COLO668 (cell line): ENCODE results near the gene ZNF793.

ENCODE experiments used
- DNase-seq: peaks from one replicate; lab custom pipeline; 2025; ENCODE audit not compliant: unreplicated experiment; lab: John Stamatoyannopoulos, UW

ZNF793 gene

DNA sequence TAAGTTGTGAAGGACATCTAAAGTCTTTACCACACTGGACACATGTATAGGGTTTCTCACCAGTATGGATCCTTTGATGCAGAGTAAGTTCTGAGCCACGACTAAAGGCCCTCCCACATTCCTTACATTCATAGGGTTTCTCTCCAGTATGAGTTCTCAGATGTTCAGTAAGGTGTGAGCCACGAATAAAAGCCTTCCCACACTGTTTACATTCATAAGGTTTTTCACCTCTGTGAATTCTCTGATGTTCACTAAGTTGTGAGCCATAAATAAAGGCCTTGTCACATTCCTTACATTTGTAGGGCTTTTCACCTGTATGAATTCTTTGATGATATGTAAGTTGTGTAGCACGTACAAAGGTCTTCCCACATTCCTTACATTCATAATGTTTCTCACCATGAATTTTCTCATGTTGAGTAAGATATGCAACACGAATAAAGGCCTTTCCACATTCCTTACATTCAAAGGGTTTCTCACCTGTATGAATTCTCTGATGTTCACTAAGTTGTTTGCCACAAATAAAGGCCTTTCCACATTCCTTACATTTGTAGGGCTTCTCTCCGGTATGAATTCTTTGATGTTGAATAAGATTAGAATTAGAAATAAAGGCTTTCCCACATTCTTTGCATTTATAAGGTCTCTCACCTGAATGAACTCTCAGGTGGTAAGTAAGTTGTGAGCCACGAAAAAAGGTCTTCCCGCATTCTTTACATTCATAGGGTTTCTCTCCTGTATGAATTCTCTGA is 58.1 kb downstream of the ZNF793 start:
- no peak for DNase-seq

DNA sequence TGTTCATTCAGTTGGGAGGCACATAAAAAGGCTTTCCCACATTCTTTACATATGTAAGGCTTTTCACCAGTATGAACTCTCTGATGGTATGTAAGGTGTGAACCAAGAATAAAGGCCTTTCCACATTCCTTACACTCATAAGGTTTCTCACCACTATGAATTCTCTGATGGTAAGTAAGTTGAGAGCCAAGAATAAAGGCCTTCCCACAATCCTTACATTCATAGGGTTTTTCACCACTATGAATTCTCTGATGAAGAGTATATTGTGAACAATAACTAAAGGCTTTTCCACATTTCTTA is 58.6 kb downstream of the ZNF793 start:
- no peak for DNase-seq

DNA sequence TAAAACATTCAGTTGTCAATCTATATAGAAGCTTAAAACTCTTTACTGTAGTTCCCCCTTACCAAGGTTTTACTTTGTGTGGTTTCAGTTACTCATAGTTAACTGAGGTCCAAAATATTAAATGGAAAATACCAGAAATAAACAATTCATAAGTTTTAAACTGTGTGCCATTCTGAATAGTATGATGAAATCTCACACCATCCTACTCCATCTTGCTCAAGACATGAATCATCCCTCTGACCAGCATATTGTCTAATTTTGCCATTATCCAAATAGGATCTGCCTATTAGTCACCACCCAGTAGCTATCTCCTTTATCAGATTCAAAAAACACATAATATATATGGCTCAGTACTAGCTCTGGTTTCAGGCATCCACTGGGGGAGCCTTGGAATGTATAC is 65.5 kb downstream of the ZNF793 start:
- no peak for DNase-seq

DNA sequence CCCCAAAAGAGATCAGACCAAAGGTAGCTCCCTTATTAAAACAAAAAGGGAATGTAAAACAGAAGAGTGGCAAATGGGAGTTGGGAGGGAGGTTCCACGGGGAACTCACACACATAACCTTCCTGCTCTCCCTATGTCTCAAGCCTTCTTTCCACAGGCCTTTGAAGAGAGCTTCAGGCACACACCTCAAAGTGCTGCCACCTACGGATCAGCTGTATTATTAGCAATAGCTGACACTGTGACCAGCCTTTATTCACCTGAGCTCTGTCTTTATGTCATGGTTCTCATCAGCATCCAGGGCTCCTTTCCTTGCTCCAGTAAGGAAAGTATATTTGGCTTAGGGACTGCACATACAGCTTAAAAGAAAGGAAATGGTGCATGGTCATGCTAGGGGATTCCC is 76.6 kb downstream of the ZNF793 start:
- no peak for DNase-seq
